Stimulated activated naive B cell treated with anti-CD40 and anti-IgM and Interleukin-4, amounts not matched to agents 10 μg/mL and 1 μg/mL and 100 μg/mL, for 72 hours (primary cell): ENCODE measurements around the gene TSPEAR.

ENCODE experiments used
- ATAC-seq, 2 donors: fragments of 150-1000 bp; cut with Tn5 transposase; replicated peaks; 2 replicates each; pipeline ENCODE4 v1.10.0; 2021; ENCODE audit warnings: moderate library complexity in 1 of 2
- DNase-seq: peaks from one replicate; pipeline ENCODE4 v3.0.0; 2021
- H3K27ac Mint-ChIP-seq: one replicate; pipeline ENCODE4 v1.8.0; 2022; ENCODE audit warnings: mild to moderate bottlenecking, mixed read lengths
- H3K27me3 Mint-ChIP-seq, 2 donors: one replicate each; pipeline ENCODE4 v1.8.0; 2022; ENCODE audit warnings: mixed read lengths in 2 of 2
- H3K36me3 Mint-ChIP-seq, 2 donors: one replicate each; pipeline ENCODE4 v1.8.0; 2022; ENCODE audit warnings: mixed read lengths in 2 of 2, mild to moderate bottlenecking in 1 of 2
- H3K4me1 Mint-ChIP-seq, 2 donors: one replicate each; pipeline ENCODE4 v1.8.0; 2022; ENCODE audit warnings: mixed read lengths in 2 of 2, mild to moderate bottlenecking in 1 of 2
- H3K4me3 Mint-ChIP-seq, 2 donors: one replicate each; pipeline ENCODE4 v1.8.0; 2022; ENCODE audit warnings: mild to moderate bottlenecking in 2 of 2, mixed read lengths in 2 of 2, moderate library complexity in 1 of 2
- H3K9me3 Mint-ChIP-seq, 2 donors: one replicate each; pipeline ENCODE4 v1.8.0; 2022; ENCODE audit warnings: mixed read lengths in 2 of 2, mild to moderate bottlenecking in 1 of 2

The TSPEAR gene

DNA sequence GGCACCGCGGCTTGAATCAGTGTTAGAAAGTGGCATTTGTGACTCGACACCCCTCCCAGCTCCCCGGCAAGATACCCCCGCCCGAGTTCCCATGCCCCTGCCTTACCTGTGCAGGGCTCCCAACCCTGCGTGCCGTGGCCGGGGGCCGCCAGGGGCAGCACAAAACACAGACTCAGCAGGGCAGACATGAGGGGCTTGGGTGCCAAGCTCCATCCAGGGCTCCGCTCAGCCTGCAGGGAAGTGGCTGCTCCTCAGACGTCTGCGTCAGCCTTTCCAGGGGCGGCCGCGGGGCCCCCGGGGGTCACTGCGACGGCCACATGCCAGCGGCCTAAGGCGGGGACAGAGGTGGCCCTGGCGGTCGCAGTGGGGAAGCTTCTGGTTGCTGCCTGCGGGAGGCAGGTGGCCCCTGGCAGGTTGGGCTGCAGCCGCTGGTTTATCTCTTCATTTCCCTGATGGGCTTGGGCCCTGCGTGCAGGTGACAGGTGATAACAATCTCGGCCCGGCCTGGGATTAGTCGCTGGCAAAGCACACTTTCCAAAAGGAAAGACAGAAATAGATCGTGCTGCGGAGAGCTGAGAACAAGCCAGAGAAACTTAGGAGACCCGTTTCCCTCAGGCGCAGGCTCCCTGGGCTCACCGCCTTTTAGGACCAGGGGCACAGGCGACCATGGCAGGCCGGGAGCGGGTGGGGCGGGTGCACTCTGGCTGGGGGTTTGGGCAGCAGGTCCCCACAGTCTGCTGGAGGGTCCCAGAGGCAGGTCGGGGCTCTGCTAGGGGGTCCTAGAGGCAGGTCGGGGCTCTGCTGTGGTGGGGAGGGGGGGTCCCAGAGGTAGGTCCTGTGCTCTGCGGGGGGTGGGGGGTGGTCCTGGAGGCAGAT, at the start of gene TSPEAR:
TSS of gene TSPEAR (minus strand) at position 246 of the 876 bp plus-strand sequence. CDS start at position 188, 58 bp downstream.
- Mint-ChIP-seq H3K27ac (no peak within 1 kb of the TSS), H3K9me3 (peaks cover 4 to 6% of the 10 kb centered on the region in 2 donors), H3K27me3 (peaks cover 69 to 94% of the 10 kb centered on the region in 2 donors), H3K36me3 (peaks cover 0 to 4% of the 10 kb centered on the region in 2 donors), H3K4me3 (no peak within 1 kb of the TSS), H3K4me1 (peaks cover 9 to 40% of the 10 kb centered on the region in 2 donors)
- DNase-seq = no peak
- ATAC-seq = no peak

DNA sequence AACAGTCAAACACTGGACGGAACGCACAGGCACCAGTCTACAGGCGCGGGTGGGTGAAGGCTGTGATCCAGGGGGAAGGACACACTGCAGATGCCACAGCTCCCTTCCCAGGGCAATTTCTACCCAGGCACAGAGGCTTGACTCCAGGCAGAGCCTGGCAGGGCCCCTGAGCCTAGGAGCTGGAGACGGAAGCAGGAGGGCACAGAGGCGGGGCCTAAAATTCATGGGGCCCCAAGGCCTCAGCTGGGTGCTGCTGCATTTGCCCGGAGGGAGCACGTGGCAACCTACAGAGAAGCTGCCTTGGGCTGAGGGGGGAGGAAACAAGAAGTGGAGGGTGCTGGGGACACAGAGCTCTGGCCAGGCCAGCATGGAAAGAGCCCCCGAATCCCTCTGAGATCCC, 49.0 kb upstream of the TSPEAR start:
- H3K27me3 Mint-ChIP-seq = no peaks in the 10 kb centered on the region
- no peak overlapping the region for H3K27ac Mint-ChIP-seq
- H3K4me1 Mint-ChIP-seq = peaks cover 2% of the 10 kb centered on the region in 2 donors
- ATAC-seq (no peak), DNase-seq (no peak)
- H3K4me3 Mint-ChIP-seq = no peak overlapping the region
- peaks cover 9 to 11% of the 10 kb centered on the region in 2 donors for H3K36me3 Mint-ChIP-seq
- H3K9me3 Mint-ChIP-seq = no peaks in the 10 kb centered on the region

DNA sequence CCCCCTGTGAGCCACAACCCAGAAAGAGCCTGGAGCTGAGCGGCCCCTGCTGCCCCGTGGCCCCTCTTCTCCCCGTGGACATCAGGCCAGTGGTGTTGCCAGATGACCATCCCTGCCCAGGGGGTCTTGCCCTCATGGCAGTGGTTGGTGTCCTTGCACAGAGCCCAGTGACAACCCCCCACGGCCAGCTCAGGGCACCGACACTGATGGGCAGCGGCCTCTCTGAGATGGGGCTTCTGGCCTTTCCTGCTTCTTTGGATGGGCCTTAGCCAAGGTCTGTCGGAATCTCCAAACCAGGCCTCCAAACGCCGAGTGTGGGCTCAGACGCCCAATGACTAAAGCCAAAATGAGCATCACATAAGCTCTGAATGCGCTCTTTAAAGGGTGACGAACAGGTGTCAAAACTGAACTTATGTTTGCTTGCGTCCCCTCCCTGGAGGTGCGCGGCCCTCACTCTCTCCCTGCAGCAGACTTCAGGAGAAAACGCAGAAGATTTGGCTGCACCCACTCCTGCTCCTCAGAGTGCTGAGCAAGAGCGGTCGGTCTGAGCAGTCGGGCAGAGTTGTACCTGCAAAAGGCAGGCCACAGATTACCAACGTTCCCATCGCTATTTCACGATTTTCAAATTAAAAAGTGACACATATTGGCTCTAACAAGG, 48.4 kb upstream of the TSPEAR start:
- Mint-ChIP-seq H3K9me3 (peaks cover 0 to 5% of the 10 kb centered on the region in 2 donors), H3K27me3 (no peaks in the 10 kb centered on the region), H3K4me1 (peaks cover 0 to 2% of the 10 kb centered on the region in 2 donors), H3K27ac (no peak overlapping the region), H3K36me3 (peaks cover 7 to 10% of the 10 kb centered on the region in 2 donors), H3K4me3 (no peak overlapping the region)
- DNase-seq (no peak), ATAC-seq (no peak)

DNA sequence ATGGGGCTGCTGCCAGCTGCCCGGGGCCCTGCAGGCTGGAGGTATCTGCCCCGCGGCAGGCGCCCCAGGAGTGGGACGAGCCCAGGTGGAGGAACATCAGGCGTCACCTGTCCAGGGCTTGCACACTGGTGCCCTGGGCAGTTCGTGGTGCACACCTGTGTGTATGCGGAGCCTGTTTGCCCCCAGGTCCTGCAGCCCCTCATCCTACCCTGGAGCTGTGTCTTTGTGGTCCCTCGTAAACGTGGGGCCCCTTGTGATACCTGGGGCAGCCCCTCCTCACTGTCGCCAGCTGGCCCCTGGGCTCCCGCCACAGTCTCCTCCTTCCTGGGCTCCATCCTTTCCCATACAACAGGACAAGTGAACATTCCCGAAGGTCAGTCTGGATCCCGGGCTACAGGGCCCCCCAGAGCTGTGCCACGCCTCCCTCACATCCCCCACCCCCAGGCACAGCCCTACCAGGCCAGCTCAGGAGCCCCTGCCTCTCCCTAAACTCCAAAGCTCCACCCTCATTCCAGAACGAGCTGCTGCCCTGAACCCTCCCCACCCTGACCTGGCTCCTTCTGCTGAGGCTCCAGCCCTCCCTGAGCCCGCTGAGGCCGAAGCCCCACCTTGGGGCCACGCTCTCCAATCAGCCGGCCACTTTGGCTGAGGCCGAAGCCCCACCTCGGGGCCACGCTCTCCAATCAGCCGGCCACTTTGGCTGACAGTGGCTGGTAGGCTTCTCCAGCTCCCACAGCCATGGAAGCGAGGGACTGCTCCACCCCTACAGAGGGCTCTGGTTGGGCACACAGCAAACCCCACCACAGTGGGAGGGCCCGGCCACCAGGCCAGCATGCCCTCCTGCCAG, 47.6 kb upstream of the TSPEAR start:
- Mint-ChIP-seq H3K9me3 (peaks cover 0 to 8% of the 10 kb centered on the region in 2 donors), H3K36me3 (peaks cover 7 to 10% of the 10 kb centered on the region in 2 donors), H3K27ac (no peak overlapping the region), H3K4me1 (peaks cover 0 to 2% of the 10 kb centered on the region in 2 donors), H3K27me3 (no peaks in the 10 kb centered on the region), H3K4me3 (no peak overlapping the region)
- no peak for ATAC-seq
- DNase-seq = no peak

DNA sequence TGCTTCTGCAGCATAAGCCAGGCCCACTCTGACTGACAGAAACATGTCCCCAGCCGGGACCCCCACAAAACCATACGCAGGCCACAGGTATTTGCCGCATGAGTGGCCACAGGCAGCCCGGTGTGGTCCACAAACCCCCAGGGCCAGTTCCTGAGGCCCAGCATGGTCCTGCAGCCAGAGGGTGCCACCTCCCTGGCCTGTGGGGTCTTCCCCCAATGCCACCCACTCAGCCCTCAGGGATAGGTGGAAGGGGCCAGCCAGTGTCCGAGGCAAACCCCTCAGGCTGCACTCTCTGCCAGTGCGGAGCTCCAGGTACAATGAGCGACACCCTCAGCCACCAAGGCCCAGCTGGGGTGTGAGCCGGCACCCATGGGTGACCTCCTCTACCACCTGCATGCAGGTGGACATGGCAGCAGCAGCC, 46.8 kb upstream of the TSPEAR start:
- ATAC-seq = no peak
- Mint-ChIP-seq H3K4me1 (peaks cover 0 to 2% of the 10 kb centered on the region in 2 donors), H3K27ac (no peak overlapping the region), H3K4me3 (no peak overlapping the region), H3K27me3 (no peaks in the 10 kb centered on the region), H3K36me3 (peaks cover 12 to 15% of the 10 kb centered on the region in 2 donors), H3K9me3 (peaks cover 0 to 8% of the 10 kb centered on the region in 2 donors)
- DNase-seq = no peak

DNA sequence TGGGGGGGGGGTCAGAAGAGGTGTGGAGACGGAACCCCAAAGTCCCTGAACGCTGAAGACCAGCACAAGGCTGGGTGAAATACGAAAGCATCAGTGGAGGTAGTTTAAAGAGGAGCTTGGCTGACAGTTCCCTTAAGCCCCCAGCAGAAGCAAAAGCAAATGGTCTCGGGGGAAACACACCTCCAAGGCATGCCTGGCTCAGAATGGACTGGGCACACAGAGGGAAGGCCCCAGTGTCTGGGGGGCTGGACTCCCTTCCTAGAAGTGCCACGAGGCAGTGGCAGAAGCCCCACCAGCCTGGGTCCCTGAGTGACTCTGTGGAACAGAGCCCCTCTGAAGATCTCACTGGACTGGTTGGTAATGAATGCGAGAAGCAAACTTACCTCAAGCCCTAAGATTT, 46.4 kb upstream of the TSPEAR start:
- DNase-seq (no peak), ATAC-seq (no peak)
- Mint-ChIP-seq H3K27ac (no peak overlapping the region), H3K36me3 (peaks cover 12 to 18% of the 10 kb centered on the region in 2 donors), H3K27me3 (no peaks in the 10 kb centered on the region), H3K4me3 (no peak overlapping the region), H3K9me3 (peaks cover 0 to 8% of the 10 kb centered on the region in 2 donors), H3K4me1 (peaks cover 0 to 2% of the 10 kb centered on the region in 2 donors)

DNA sequence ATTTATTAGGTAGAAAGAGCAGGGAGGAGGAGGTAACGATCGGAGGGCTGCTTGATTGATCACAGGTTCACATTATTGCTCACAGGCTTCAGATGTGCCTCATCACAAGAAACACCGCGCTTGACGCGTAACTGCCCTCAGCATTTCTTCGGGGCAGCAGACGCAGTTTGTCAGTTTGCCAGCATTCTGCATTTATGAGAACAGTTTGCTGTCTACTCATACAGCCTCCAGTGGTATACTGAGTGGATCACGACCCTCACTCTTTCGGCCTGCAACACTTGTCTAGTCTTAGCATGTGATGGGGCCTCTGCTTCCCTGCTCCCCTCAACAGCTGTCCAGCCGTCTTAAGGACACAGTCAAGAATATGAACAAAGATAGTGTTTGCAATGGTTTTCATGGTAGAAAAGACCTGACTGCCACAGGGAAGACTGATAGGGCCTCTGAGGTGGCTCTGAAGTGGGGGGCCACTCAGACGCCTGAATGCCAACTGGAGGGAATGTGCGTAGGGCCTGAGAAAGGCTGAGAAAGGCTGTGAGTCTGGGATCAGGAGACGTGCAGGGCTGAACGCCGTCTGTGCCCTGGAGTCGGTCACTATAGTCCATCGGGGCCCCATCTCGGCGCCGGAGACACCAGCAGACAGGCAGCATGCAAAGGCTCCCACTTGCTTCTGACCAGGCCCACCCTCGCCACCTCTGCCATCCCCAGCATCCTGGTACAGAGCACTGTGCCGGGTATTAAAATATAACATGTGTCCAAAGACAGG, 45.2 kb upstream of the TSPEAR start:
- Mint-ChIP-seq H3K4me3 (no peak overlapping the region), H3K9me3 (peaks cover 0 to 8% of the 10 kb centered on the region in 2 donors), H3K4me1 (peaks cover 0 to 2% of the 10 kb centered on the region in 2 donors), H3K27ac (no peak overlapping the region), H3K36me3 (peaks cover 15 to 25% of the 10 kb centered on the region in 2 donors), H3K27me3 (peaks cover 8 to 10% of the 10 kb centered on the region in 2 donors)
- ATAC-seq = no peak
- no peak for DNase-seq

DNA sequence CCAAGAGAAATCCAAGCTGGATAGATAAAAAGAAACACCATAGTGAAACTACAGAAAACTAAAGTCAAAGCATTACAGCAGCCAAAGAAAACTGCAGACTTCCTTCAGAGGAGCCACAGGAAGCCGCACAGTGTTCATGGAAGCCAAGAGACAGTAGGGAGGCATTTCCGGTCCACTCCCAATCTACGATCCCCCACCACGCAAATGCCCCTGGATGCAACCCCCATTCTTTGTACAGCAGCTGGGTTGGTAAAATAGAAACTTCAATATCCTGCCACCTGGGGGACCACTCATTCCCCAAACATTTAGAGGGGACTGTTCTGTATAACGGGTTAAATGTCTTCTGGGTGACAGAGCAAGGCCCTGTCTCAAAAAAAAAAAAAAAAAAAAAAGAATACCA, 43.9 kb upstream of the TSPEAR start:
- Mint-ChIP-seq H3K4me3 (no peak overlapping the region), H3K27ac (no peak overlapping the region), H3K36me3 (peaks cover 17 to 25% of the 10 kb centered on the region in 2 donors), H3K9me3 (peaks cover 0 to 8% of the 10 kb centered on the region in 2 donors), H3K4me1 (peaks cover 0 to 2% of the 10 kb centered on the region in 2 donors), H3K27me3 (peaks cover 16 to 22% of the 10 kb centered on the region in 2 donors)
- DNase-seq (no peak), ATAC-seq (no peak)

DNA sequence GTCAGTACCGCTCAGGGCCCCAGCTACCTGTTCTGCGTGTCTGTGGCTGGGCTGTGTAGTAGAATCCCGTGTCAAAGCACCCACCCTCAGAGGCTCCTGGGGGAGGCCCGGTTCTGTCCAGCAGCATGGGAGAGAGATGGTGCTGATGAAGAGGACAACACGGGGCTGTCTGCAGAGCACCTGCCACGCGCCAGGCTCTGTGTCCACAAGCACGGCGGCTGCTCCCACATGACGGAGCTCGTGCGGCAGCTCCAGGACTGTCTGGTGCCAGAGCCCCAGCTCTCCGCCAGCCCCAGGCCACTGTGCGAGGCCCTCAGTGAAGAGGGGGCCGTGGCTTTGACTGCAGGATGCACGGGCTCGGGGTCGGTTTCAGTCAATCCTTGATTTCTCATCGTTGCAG, 42.0 kb upstream of the TSPEAR start:
- H3K4me3 Mint-ChIP-seq = no peak overlapping the region
- DNase-seq (no peak), ATAC-seq (no peak)
- no peak overlapping the region for H3K27ac Mint-ChIP-seq
- H3K36me3 Mint-ChIP-seq = peaks cover 11 to 19% of the 10 kb centered on the region in 2 donors
- peaks cover 0 to 8% of the 10 kb centered on the region in 2 donors for H3K9me3 Mint-ChIP-seq
- peaks cover 26 to 39% of the 10 kb centered on the region in 2 donors for H3K27me3 Mint-ChIP-seq
- peaks cover 0 to 2% of the 10 kb centered on the region in 2 donors for H3K4me1 Mint-ChIP-seq

DNA sequence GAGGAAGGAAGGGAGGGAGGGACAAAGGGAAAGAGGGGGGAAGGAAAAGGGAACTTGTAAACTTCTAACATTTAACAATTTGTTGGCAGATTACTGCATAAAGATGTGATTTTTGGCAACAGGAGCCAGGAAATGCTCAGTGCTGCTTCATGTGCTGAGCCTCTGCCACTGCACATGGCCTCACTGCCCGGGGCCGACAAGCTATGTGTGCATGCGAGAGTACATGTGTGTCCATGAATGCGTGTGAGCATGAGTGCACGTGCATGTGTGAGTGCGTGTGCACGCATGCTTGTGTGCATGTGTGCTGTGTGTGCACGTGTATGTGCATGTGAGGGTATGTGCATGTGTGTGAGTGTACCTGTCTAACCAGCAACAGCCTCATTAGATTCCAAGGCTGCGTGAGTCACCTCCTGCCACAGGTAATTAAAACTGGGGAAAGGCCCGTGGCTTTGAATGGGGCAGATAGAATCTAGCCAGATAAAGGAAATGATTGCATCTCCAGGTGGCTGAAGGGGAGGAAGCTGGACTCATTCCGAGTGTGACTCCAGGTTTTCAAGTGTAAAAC, 41.4 kb upstream of the TSPEAR start:
- ATAC-seq = no peak
- Mint-ChIP-seq H3K4me1 (peaks cover 0 to 2% of the 10 kb centered on the region in 2 donors), H3K9me3 (peaks cover 0 to 8% of the 10 kb centered on the region in 2 donors), H3K27me3 (peaks cover 26 to 41% of the 10 kb centered on the region in 2 donors), H3K36me3 (peaks cover 11 to 19% of the 10 kb centered on the region in 2 donors), H3K4me3 (no peak overlapping the region), H3K27ac (no peak overlapping the region)
- DNase-seq = no peak

DNA sequence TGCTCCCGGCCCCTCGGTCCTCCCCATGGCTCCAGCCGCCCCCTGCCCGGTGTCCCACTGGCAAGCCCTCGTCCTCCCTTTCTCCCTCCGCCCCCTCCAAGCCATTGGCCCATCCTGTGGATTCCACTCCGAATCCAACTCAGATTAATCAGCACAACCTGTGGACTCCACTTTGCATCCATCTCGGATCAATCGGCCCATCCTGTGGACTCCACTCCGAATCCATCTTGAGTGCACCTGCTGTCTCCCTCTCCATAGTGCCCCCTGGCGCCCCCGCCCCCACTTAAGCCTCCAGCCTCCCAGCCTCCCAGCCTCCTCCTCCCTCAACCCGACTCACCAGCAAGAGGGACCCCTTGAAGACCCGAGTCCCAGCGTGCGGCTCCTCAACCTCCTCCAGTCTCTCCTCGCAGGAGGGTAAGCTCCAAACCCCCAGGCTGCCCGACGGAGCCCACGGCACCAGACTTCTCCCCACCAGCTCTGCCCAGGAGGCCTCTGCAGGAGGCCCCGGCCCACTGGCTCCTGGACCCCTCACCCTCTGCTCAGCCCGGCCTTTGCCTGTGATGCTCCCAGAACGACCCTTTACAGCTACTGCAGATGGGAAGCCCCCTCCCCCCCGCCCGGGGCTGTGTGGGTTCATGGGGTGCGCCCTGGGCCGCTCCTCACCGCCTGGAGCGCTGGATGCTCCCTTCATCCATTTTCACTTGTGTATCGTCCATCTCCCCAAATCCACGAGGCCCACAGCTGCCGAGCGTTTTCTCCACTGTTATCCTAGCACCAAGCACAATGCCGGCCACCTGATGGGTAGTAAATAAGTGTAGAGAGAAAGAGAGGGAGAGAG, 40.6 kb upstream of the TSPEAR start:
- ATAC-seq (no peak), DNase-seq (no peak)
- peaks cover 26 to 47% of the 10 kb centered on the region in 2 donors for H3K27me3 Mint-ChIP-seq
- H3K36me3 Mint-ChIP-seq = peaks cover 11 to 19% of the 10 kb centered on the region in 2 donors
- H3K4me3 Mint-ChIP-seq = no peak overlapping the region
- H3K9me3 Mint-ChIP-seq = peaks cover 0 to 8% of the 10 kb centered on the region in 2 donors
- peaks cover 0 to 2% of the 10 kb centered on the region in 2 donors for H3K4me1 Mint-ChIP-seq
- H3K27ac Mint-ChIP-seq = no peak overlapping the region

DNA sequence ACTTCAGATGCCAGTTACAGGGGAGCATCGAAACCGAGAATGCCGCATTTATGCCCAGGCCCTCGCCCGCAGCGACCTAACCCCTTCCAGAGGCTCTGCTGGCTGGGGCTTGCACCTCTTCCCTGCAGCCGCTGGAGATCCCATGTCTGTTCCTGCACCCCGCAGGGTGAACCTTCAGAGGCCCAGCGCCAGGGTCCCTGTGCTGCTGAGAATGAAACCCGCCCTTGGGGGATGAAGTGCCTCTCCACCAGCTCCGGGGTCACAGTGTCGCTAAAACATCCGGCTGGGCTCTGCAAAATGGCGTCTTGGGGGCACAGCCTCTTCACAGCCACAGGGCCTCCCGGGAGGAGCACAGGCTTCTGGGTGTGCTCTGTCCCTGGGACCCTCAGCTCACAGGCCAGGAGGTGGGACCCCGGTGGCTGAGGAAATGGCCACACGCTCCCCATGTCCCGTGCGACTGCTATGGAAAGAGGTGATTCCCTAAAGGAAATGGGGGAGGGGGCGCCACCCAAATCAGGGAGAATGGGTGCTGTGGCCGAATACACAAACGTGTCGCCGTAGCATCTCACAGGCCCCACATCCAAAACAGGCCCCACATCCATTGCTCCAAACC, 39.9 kb upstream of the TSPEAR start:
- Mint-ChIP-seq H3K27ac (no peak overlapping the region), H3K9me3 (peaks cover 0 to 8% of the 10 kb centered on the region in 2 donors), H3K27me3 (peaks cover 26 to 51% of the 10 kb centered on the region in 2 donors), H3K4me1 (peaks cover 0 to 2% of the 10 kb centered on the region in 2 donors), H3K36me3 (peaks cover 11 to 19% of the 10 kb centered on the region in 2 donors), H3K4me3 (no peak overlapping the region)
- DNase-seq (no peak), ATAC-seq (no peak)
